ENCODE measurements around the gene P2RX2. TPM values are rescaled to one million over a fixed set of nuclear protein-coding genes. Genes with fewer than 3 reads are reported as not detected.

The P2RX2 gene
- polyA plus RNA-seq (2012; ENCODE audit: insufficient read depth, insufficient read length), result not detected

- H3K4me3 ChIP-seq (ENCODE audit: low read length), result no peak within 1 kb of the TSS
- DNase-seq (ENCODE audit: low read depth, low spot score), result no peak
Observed at GRCh38 chr12:132618683-132619043, at the start of gene P2RX2. Gene P2RX2 (plus strand): TSS chr12:132618776. CDS start chr12:132618817, 41 bp downstream.

- DNase-seq (ENCODE audit: low read depth, low spot score), result no peak
- H3K4me3 ChIP-seq (ENCODE audit: low read length), result no peak overlapping the region
Observed at GRCh38 chr12:132568826-132569480, 49.6 kb upstream of the P2RX2 start.

DNA sequence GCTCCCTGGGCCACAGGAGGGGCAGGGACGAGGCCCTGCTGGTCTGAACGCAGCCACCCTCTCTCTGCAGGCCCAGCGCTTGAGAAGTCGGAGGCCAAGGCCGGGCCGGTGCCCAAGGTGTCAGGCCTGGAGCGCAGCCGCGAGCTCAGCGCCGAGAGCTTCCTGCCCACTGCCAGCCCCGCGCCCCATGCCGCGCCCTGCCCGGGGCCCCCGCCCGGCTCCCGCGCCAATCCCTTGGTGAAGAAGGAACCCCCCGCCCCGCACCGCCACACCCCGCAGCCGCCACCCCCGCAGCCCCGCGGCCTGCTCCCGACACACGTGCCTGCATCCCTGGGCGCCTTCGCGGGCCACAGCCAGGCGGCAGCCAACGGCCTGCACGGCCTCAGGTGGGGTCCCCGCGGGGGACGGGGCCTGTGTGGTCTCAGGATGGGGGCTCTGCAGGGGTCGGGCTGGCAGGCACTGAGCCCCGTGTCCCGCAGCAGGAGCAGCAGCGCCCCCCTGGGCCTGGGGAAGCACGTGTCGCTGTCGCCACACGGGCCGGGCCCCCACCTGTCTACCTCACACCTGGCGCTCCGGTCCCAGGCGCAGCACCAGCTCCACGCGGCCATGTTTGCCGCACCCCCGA lies 48.6 kb upstream of the P2RX2 start:
- H3K4me3 ChIP-seq (ENCODE audit: low read length), result no peak overlapping the region
- no peak for DNase-seq (ENCODE audit: low read depth, low spot score)

DNA sequence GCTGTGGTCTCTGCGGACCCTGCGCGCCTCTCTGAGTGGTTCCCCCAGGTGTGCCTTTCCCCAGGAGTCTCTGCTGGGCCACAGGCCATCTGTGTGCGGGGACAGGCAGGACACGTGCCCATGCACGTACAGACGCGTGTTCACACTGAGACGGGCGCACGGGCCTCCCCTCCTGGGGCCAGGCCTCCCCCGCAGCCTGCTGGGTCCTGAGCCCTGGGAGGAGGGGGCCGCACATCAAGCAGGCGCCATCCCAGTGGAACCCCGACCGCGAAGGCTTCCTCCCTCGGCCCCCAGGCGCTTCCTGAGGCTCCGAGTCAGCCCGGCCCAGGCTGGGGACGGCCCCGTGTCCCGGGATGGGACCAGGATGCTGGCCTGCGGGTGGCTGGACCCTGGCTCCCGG lies 47.9 kb upstream of the P2RX2 start:
- H3K4me3 ChIP-seq (ENCODE audit: low read length), result no peak overlapping the region
- DNase-seq (ENCODE audit: low read depth, low spot score), result no peak

DNA sequence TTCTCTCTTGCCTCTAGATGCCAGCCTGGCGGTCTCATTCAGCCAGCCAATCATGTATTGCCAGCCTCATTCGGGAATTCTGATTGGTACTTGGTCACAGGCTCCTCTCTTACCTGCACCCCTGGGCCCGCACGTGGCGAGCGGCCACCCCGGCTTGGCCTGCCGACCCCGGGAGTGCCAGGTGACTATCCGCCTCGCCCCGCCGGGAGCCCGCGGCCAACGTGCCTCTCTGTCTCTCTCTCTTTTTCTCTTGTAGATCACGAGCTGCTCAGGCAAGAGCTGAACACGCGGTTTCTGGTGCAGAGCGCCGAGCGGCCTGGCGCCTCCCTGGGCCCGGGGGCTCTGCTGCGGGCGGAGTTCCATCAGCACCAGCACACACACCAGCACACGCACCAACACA lies 47.5 kb upstream of the P2RX2 start:
- H3K4me3 ChIP-seq (ENCODE audit: low read length), result no peak overlapping the region
- no peak for DNase-seq (ENCODE audit: low read depth, low spot score)

- H3K4me3 ChIP-seq (ENCODE audit: low read length), result no peak overlapping the region
- DNase-seq (ENCODE audit: low read depth, low spot score), result no peak
Observed at GRCh38 chr12:132571598-132571997, 47.0 kb upstream of the P2RX2 start.

- no peak for DNase-seq (ENCODE audit: low read depth, low spot score)
- no peak overlapping the region for H3K4me3 ChIP-seq (ENCODE audit: low read length)
Observed at GRCh38 chr12:132572106-132572505, 46.5 kb upstream of the P2RX2 start.

DNA sequence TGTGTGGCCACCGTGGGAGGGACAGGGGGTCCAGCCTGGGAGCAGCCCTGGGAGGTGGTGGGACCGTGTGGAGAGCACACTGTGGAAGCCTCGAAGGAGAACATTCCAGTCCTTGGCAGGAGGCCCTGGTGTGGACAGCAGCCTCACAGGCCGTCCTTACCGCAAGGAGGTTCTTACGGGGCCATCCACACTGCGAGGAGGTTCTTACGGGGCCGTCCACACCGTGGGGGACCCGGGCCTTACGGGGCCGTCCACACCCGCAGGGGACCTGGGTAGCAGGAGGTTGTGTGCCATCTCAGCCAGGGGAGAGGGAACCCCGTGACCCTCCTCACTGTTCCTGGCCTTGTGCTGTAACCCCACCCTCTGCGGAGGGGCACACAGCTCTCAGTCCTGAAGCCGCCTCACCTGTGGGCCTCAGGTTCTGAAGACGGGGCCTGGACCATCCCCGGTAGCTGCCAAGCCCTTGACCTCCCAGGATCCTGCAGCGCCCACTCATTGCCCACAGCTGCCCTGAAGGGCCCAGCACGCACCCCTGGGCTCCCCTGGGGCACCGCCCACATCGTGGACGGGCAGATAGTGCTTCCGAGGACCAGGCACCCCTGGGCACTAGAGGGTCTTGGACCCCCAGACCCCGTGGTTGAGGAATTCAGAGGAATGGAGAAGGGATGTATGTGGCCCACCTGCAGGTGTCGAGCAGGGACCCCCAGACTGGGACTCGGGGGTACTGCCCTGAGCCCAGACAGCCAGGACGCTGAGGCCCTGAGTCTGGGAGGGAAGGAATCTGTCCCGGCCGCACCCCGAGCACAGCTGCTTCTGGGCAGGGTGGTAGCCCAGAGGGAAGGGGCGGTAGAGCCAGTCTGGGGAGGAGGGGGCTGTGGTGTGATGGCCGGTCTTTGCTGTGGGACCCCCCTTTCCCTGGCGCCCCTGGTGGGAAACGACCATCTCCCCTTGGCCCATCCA lies 45.5 kb upstream of the P2RX2 start:
- no peak for DNase-seq (ENCODE audit: low read depth, low spot score)
- H3K4me3 ChIP-seq (ENCODE audit: low read length), result no peak overlapping the region

GRCh38 chr12:132574271-132574996 lies 44.1 kb upstream of the P2RX2 start:
- no peak overlapping the region for H3K4me3 ChIP-seq (ENCODE audit: low read length)
- DNase-seq (ENCODE audit: low read depth, low spot score), result no peak

DNA sequence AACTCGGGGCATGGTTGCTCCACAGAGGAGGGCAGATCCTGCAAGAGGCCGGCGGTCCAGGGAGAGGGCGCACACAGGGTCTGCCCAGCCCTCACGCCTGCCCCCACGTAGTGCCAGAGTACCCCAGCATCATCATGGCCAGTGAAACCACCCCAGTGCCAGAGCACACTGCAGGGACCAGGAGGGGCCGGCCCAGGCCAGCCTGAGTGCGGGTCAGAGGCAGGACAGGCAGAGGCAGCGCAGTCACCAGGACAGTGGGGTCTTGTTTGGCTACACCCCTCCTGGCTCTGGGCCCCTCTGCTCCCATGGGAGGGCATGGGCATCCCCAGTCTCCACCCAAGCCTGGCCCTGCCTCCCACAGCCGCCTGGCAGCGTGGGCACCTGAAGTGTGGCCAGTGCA lies 42.9 kb upstream of the P2RX2 start:
- DNase-seq (ENCODE audit: low read depth, low spot score), result no peak
- no peak overlapping the region for H3K4me3 ChIP-seq (ENCODE audit: low read length)

DNA sequence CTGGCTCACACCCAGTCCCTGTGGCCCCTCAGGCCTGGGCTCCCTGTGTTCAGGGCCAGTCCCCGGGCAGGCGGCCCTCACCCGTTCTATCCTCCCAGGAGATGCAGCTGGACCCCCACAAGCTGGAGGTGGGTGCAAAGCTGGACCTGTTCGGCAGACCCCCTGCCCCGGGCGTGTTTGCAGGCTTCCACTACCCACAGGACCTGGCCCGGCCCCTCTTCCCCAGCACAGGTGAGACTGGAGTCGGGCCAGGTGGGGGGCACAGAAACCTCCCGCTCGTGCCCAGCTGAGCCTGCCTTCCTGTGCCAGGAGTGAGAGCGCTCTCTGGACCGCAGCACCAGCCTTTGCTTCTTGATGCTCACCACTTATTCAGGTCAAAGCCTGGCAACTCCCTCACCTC lies 41.9 kb upstream of the P2RX2 start:
- H3K4me3 ChIP-seq (ENCODE audit: low read length), result no peak overlapping the region
- no peak for DNase-seq (ENCODE audit: low read depth, low spot score)

DNA sequence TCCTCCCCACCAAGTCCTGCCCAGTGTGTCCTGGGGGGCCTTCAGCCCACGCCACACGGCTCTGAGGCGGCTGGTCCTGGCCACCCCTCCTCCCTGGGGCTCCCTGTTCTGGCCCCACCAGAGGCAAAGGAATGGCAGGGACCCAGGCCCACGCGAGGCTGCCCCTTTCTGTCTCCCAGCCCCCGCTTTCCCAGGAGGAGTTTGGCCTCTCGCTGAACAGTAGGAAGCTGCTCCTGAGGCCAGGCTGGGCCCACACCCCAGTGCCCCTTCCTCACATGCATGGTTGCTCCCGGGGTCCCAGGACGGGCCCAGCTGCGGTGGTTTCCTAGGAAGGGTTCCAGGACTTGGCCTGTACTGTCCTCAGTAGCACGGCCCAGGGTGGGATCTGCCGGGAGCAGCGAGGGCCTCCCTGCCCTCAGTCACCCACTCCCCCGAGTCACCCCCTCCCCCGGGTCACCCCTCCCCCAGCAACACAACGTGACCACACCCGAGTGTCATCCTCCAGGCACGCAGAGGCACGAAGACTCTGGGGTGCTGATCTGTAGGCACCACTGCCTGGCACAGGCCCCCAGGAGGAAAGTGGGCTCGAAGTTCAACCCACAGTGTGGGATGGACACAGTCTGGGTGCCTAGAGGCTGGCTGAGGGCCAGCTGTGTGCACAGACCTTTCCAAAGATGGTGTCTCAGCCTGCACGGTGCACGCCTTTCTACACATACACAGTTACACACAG lies 41.2 kb upstream of the P2RX2 start:
- H3K4me3 ChIP-seq (ENCODE audit: low read length), result no peak overlapping the region
- no peak for DNase-seq (ENCODE audit: low read depth, low spot score)

GRCh38 chr12:132578118-132578517 lies 40.5 kb upstream of the P2RX2 start:
- H3K4me3 ChIP-seq (ENCODE audit: low read length), result no peak overlapping the region
- no peak for DNase-seq (ENCODE audit: low read depth, low spot score)

GRCh38 chr12:132578826-132579225 lies 39.8 kb upstream of the P2RX2 start:
- H3K4me3 ChIP-seq (ENCODE audit: low read length), result no peak overlapping the region
- no peak for DNase-seq (ENCODE audit: low read depth, low spot score)

DNA sequence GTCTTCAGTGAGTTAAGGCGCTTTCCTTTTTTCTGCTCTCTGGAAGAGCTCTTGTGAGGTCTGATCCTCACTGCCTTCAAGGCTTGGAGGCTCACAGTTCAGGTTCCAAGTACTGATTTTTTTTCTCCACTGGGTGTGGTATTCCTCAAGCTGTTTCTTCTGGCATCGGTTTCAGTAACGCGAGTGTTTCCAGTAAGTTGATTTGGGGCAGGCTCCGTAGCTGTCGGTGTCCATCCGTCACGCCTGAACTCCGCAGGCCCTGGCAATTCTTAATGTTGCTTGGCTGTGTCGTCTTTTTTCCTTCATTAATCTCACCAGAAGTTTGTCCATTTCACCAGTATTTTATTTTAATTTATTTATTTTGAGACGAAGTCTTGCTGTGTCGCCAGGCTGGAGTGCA lies 38.8 kb upstream of the P2RX2 start:
- H3K4me3 ChIP-seq (ENCODE audit: low read length), result no peak overlapping the region
- no peak for DNase-seq (ENCODE audit: low read depth, low spot score)

- no peak for DNase-seq (ENCODE audit: low read depth, low spot score)
- no peak overlapping the region for H3K4me3 ChIP-seq (ENCODE audit: low read length)
Observed at GRCh38 chr12:132580701-132581292, 37.8 kb upstream of the P2RX2 start.

- no peak for DNase-seq (ENCODE audit: low read depth, low spot score)
- no peak overlapping the region for H3K4me3 ChIP-seq (ENCODE audit: low read length)
Observed at GRCh38 chr12:132581348-132582057, 37.1 kb upstream of the P2RX2 start.

DNA sequence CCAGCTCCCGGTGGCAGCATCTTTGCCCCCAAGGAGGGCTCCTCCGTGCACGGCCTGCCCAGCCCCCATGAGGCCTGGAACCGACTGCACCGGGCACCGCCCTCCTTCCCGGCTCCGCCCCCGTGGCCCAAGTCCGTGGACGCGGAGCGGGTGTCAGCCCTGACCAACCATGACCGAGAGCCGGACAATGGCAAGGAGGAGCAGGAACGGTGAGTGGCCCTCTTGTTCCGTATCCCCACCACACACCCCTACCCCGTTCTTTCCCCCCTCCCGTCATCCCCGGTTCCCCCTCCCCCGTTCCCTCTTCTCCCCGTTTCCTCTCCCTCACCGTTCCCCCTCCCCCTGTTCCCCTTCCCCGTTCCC lies 36.5 kb upstream of the P2RX2 start:
- H3K4me3 ChIP-seq (ENCODE audit: low read length), result no peak overlapping the region
- no peak for DNase-seq (ENCODE audit: low read depth, low spot score)
